Gastroesophageal sphincter (tissue), 4 donors: ENCODE results near the gene ZNF691. TPM values are rescaled to one million over a fixed set of nuclear protein-coding genes. Genes with fewer than 3 reads are reported as not detected.
"Not testable (repeated sequence)": the region's sequence is repeated elsewhere in the genome, so short reads cannot be mapped to it uniquely, and the experiment has no call there.

Source experiments
- ATAC-seq: fragments of 150-250 bp; one replicate; pipeline ENCODE4 v1.9.1; 2016; ENCODE audit warnings: mild to moderate bottlenecking, moderate library complexity
- H3K27ac ChIP-seq, 4 donors: fragments of 200-600 bp; sonication (generic) in 3 of 4; 1 replicate in 3 of 4; 2 replicates in 1 of 4; pipeline ENCODE4 v1.5.1; 2016 to 2019
- H3K27me3 ChIP-seq: fragments of 200-600 bp; sonication (generic); one replicate; pipeline ENCODE4 v1.5.1; 2019
- H3K36me3 ChIP-seq, 2 donors: fragments of 200-600 bp; sonication (generic); one replicate each; pipeline ENCODE4 v1.5.1; 2019; ENCODE audit warnings: control low read depth in 1 of 2
- H3K4me1 ChIP-seq, 3 donors: fragments of 200-600 bp; sonication (generic); 1 replicate in 2 of 3; 2 replicates in 1 of 3; pipeline ENCODE4 v1.5.1; 2016 to 2019; ENCODE audit warnings: control low read depth in 2 of 3
- H3K4me3 ChIP-seq, 2 donors: fragments of 200-600 bp; sonication (generic); one replicate each; pipeline ENCODE4 v1.5.1; 2019; ENCODE audit warnings: mild to moderate bottlenecking in 1 of 2, moderate library complexity in 1 of 2
- H3K9me3 ChIP-seq, 3 donors: fragments of 200-600 bp; sonication (generic); one replicate each; pipeline ENCODE4 v1.5.1; 2017 to 2019; ENCODE audit warnings: control low read depth in 2 of 3
- CTCF ChIP-seq, 4 experiments: fragments of 200-600 bp in 2 of 4; fragments of 450-650 bp in 2 of 4; sonication (generic) in 1 of 4; IDR thresholded peaks; one replicate each; pipeline ENCODE4 v1.5.1; 2017 to 2019; ENCODE audit warnings: antibody characterized with exemption in 4 of 4, mild to moderate bottlenecking in 2 of 4, moderate library complexity in 2 of 4
- EP300 ChIP-seq: sonication (generic); formaldehyde crosslinking; IDR thresholded peaks from one replicate; pipeline ENCODE4 v1.6.1; 2017; ENCODE audit warnings: antibody characterized with exemption, mild to moderate bottlenecking
- POLR2A ChIP-seq, 2 donors: fragments of 450-650 bp; IDR thresholded peaks; one replicate each; pipeline ENCODE4 v1.6.1; 2017; ENCODE audit warnings: antibody characterized with exemption in 2 of 2, mild to moderate bottlenecking in 2 of 2, moderate library complexity in 1 of 2
- POLR2AphosphoS5 ChIP-seq: sonication (generic); formaldehyde crosslinking; IDR thresholded peaks from one replicate; pipeline ENCODE4 v1.6.1; 2017; ENCODE audit warnings: antibody characterized with exemption
- WGBS, 2 donors: methylation state at CpG; one replicate each; pipeline ENCODE4 v1.1.5; 2018; ENCODE audit warnings: low coverage in 1 of 2; 5-methylcytosine and 5-hydroxymethylcytosine counted together
- total RNA-seq, 4 donors: library from RNA; depleted of rRNA; stranded (reverse); fragments of >200 nt; gene quantifications; one replicate each; pipeline ENCODE4 v1.1.0, GENCODE V29; 2016

ZNF691 gene
- total RNA-seq, 4 donors from 2014 or later = 11.2 to 22.4 (median 13.8) TPM

DNA sequence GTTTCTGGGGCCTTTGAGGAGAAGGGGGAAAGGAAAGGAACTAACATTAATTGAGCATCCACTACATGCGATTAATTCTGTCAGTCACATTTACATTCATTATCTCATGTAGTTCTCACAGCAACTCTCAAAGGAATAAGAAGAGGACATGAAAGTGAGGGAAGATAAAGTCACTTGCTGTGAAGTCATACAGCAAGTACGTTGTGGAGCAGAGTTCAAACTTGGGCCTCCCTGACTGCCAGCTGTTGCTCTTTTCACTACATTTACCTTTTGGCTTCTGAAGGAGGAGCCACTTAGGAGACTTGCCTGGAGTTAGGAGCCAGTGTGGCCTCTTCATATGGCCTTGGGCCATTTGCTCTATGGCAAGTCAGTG is 6.2 kb downstream of the ZNF691 start:
- H3K27me3 ChIP-seq = no peaks in the 10 kb centered on the region
- 0 to 39% methylated on average over 1 to 2 of the region's 2 CpGs for WGBS, 2 donors

DNA sequence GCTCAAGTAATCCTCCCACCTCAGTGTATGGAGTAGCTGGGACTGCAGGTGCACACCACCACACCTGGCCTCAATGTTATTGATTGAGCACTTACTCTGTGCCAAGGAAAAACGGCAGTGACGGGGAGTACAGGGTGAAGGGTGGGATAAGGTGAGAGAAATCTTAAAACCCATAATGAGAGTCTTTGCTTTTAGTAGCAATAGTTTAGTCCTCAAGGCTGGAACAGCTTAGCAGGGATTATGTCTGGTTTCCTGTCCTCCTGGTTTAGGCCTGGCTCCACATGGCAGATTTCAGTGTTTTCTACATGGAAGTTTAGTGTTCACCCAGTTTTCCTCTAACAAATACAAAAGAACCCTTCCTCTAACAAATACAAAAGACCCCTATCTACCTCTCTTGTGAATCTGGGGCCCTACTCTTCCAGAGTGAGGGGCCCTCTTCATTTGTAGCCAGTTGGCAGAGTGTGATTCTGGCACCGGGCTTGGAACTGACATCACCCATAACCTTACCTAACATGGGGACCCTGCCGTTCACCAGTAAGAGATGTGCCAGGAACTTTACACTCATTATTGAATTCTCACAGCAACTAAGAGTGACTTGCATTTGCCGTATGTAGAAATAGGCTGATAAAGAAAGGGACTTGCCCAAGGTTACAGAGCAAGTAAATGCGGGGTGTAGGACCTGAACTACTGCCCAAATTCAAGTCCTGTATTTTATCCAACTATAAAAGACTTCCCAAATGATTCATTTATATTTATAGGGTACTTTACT is 6.9 kb downstream of the ZNF691 start:
- Histone ChIP-seq H3K27ac (no peak overlapping the region), H3K36me3 (peaks cover 0 to 37% of the 10 kb centered on the region in 2 donors), H3K27me3 (no peaks in the 10 kb centered on the region), H3K4me3 (no peak overlapping the region), H3K4me1 (peaks cover 0 to 12% (median 0%) of the 10 kb centered on the region in 3 donors), H3K9me3 (peaks cover 0 to 7% (median 0%) of the 10 kb centered on the region in 3 donors)
- TF ChIP-seq POLR2A (IDR thresholded peaks at IDR 0.05) = no peak
- no peak for TF ChIP-seq EP300
- no peak for TF ChIP-seq CTCF (IDR thresholded peaks at IDR 0.05)
- no peak for TF ChIP-seq POLR2AphosphoS5
- WGBS, 2 donors = 75 to 83% methylated on average over 3 to 6 of the region's 6 CpGs
- no peak for ATAC-seq

More for the DNA sequence above, 6.2 kb downstream of the ZNF691 start:
- peaks cover 0 to 37% of the 10 kb centered on the region in 2 donors for H3K36me3 ChIP-seq
- H3K27ac ChIP-seq = no peak overlapping the region
- H3K4me1 ChIP-seq = peaks cover 0 to 19% (median 0%) of the 10 kb centered on the region in 3 donors
- H3K4me3 ChIP-seq = no peak overlapping the region
- no peak for ATAC-seq
- H3K9me3 ChIP-seq = peaks cover 0 to 7% (median 0%) of the 10 kb centered on the region in 3 donors
- no peak for TF ChIP-seq POLR2AphosphoS5
- TF ChIP-seq POLR2A (IDR thresholded peaks at IDR 0.05) = no peak
- no peak for TF ChIP-seq EP300
- no peak for TF ChIP-seq CTCF (IDR thresholded peaks at IDR 0.05)

GRCh38 chr1:42856554-42856953 is 10.1 kb downstream of the ZNF691 start:
- not testable (repeated sequence) for H3K27me3 ChIP-seq, H3K4me3 ChIP-seq, H3K4me1 ChIP-seq, ATAC-seq, H3K9me3 ChIP-seq, H3K27ac ChIP-seq
- WGBS, 2 donors = 50 to 80% methylated on average over 1 to 3 of the region's 3 CpGs
- peaks cover 0 to 12% of the 10 kb centered on the region in 2 donors for H3K36me3 ChIP-seq

GRCh38 chr1:42859366-42859765 is 13.0 kb downstream of the ZNF691 start:
- not testable (repeated sequence) for H3K36me3 ChIP-seq, ATAC-seq, H3K27ac ChIP-seq, H3K9me3 ChIP-seq, H3K4me1 ChIP-seq, H3K4me3 ChIP-seq
- peaks cover 22% of the 10 kb centered on the region for H3K27me3 ChIP-seq
- WGBS, 2 donors = 50 to 80% methylated on average over 1 to 3 of the region's 5 CpGs

GRCh38 chr1:42860339-42861013 is 14.1 kb downstream of the ZNF691 start:
- H3K9me3 ChIP-seq = no peaks in the 10 kb centered on the region
- no peak overlapping the region for H3K4me3 ChIP-seq
- 64 to 100% methylated on average over 1 to 4 of the region's 4 CpGs for WGBS, 2 donors
- H3K36me3 ChIP-seq = no peaks in the 10 kb centered on the region
- no peak overlapping the region for H3K27ac ChIP-seq
- TF ChIP-seq POLR2AphosphoS5 (no peak), EP300 (no peak), POLR2A (IDR thresholded peaks at IDR 0.05) (no peak), CTCF (IDR thresholded peaks at IDR 0.05) (no peak)
- no peak for ATAC-seq
- peaks cover 22% of the 10 kb centered on the region for H3K27me3 ChIP-seq
- no peaks in the 10 kb centered on the region for H3K4me1 ChIP-seq

GRCh38 chr1:42861014-42861399 is 14.6 kb downstream of the ZNF691 start:
- no peak overlapping the region for H3K4me3 ChIP-seq
- H3K27ac ChIP-seq = no peak overlapping the region
- no peaks in the 10 kb centered on the region for H3K36me3 ChIP-seq
- no peak for ATAC-seq
- TF ChIP-seq POLR2A (IDR thresholded peaks at IDR 0.05) (no peak), EP300 (no peak), CTCF (IDR thresholded peaks at IDR 0.05) (no peak), POLR2AphosphoS5 (no peak)
- H3K9me3 ChIP-seq = no peaks in the 10 kb centered on the region
- peaks cover 22% of the 10 kb centered on the region for H3K27me3 ChIP-seq
- no peaks in the 10 kb centered on the region for H3K4me1 ChIP-seq
